Globus pallidus (tissue), 1 donor: ENCODE results near the gene PDE12.

Experiments
- DNase-seq: peaks from one replicate; pipeline ENCODE4 v3.0.0-alpha.2; 2015; ENCODE audit warnings: low spot score

Gene PDE12

DNA sequence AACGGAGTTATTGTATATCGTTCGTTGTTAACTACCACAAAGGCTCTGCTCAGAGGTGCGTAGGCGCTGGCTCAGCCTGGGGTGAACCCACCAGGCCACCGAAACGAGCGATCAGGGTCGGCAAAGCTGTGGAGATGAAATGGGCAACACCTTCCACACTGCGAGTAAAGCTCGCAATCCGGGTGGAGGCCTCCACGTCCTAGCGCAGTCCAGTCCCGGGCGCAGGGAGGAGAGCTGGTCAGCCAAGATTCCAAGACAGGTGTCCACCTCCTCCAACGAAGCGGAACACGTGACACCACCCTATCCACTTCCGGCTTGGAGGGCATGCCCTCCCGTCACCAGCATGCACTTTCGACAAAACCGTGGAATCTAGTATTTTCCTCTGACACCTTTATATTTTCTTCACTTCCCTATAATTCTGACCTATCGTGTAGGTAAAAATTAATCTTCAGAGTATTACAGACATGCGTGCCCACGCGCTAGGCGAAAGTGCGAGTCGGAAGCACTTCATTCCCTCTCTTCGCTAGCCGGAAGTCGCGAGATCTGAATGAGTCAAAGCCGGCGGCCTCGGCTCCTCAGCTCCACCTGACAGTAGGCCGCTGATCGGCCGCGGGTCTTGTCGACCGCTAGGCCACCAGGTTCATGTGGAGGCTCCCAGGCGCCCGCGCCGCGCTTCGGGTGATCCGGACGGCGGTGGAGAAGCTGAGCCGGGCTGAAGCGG lies at the start of gene PDE12:
Gene PDE12 (plus strand): TSS at position 537 of the 721 bp plus-strand sequence. CDS start 106 bp downstream, at position 643.
- peak; percentile 89 for DNase-seq

- DNase-seq, result no peak
Measured at GRCh38 chr3:57512166-57512565, 43.9 kb upstream of the PDE12 start.

- no peak for DNase-seq
Measured at GRCh38 chr3:57518276-57518915, 37.7 kb upstream of the PDE12 start.

DNA sequence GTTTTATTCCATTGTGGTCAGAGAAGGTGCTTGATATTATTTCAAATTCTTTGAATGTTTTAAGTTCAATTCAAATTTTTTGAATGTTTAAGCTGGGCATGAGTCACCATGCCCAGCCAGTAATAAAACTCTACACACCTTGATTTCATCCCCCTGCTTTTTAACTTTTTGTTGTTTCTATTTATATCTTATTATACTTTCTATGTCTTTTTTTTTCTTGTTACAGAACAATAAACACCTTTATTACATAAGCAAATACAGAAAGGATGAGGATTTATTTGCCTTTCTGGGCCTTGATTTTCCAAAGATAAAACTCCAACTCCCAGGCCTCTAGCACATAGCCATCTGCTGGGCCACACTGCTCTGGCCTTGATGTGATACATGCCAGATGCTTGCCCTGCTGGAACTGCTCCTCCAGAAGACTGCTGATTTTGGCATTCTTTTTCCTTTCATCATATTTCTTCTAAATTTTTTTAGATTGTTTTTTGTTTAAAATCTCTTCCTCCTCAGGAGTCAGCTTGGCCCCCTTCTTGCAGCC lies 25.9 kb upstream of the PDE12 start:
- no peak for DNase-seq

GRCh38 chr3:57538465-57538864 lies 17.6 kb upstream of the PDE12 start:
- no peak for DNase-seq

DNA sequence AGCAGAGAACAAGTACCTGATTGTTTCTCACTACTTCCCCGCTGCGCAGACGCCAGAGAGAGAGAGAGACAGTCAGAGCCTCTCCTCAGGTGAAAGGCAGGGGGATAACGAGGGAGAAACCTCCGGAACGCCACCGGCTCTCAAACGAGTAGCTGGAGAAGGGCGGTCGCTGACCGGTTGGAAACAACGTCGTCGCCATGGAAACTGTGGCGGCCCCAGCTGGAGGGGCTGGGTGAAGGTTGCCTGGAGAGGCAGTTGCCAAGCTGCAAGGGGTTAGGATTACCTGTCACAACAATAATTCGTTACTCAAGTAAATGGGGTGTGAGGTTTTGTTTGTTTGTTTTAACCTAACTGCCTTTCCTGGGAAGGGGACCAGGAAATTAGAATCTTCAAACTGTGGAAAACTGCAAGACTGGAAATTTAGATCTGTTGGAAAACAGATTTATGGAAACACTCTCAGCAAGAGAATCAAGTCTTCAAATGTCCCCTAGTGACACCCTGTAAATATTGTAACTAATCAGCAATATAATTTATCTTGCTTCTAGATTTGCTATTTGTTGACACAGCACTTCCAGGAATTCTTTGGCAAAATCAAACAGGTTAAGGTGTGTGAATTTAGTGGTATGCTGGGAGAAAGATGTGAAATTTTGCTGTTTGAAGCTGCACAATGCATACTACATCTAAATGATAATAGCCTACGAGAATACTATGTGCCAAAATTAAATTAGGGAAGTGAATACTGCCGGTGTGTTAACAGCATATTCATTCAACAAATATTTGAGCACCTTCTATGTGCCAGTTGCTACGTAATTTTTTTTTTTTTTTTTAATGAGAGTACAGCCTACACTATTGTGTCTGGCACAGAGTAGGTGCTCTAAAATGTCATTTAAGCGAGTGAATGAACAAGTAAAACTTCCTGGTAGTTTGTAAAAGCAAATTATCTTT lies 11.6 kb upstream of the PDE12 start, which contains the start of gene DNAH12:
Gene DNAH12 (minus strand): TSS at position 164 of the 945 bp plus-strand sequence. CDS start 1,474 bp downstream, outside the sequence.
- DNase-seq, result no peak

- DNase-seq, result peak; percentile 68
Measured at GRCh38 chr3:57545636-57546268, 10.3 kb upstream of the PDE12 start.

GRCh38 chr3:57546616-57547015 lies 9.5 kb upstream of the PDE12 start:
- no peak for DNase-seq

DNA sequence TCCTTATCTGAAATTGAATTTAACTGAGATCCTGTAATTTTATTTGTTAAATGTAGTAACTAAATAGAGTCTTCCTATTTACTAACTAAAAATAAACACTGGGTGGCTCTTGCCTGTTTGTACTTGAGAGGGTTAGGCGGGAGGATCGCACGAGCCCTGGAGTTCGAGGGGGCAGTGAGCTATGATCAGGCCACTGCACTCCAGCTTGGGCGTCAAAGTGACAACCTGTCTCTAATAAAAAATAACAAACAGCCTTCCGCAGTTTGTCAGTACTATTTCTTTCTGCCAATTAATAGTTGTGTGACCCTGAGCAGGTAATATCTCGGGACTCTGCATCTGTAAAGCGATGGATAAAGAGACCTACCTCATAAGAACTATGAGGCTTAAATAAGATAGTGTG lies 768 bp upstream of the PDE12 start:
- DNase-seq, result no peak

GRCh38 chr3:57556459-57557084 lies 498 bp downstream of the PDE12 start:
- no peak for DNase-seq

- DNase-seq, result no peak
Measured at GRCh38 chr3:57557085-57557537, 1.0 kb downstream of the PDE12 start.

- no peak for DNase-seq
Measured at GRCh38 chr3:57559526-57559925, 3.5 kb downstream of the PDE12 start.

DNA sequence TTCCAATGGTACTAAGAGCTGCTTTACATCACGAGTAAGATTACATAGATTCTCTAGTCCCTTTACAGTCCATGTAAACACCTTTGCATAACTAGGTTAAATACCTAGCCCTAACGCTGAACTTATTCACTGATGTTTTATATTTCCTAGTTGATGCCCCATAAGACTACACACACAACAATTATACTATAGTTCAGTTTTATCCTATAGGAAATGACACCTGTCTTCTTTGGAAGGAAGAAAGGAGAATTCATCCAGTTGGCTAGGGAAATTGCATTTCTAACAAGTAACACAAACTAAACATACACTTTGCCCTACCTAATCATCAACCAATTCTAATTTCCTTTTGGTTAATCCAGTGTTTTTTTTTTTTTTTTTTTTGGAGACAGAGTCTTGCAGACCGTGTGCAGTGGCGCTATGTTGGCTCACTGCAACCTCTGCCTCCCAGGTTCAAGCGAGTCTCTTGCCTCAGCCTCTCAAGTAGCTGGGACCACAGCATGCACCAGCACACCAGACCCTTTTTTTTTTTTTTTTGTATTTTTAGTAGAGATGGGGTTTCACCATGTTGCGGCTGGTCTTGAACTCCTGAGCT lies 13.9 kb downstream of the PDE12 start:
- DNase-seq, result no peak

- no peak for DNase-seq
Measured at GRCh38 chr3:57570878-57571277, 14.8 kb downstream of the PDE12 start.

- DNase-seq, result no peak
Measured at GRCh38 chr3:57572096-57572495, 16.0 kb downstream of the PDE12 start.

DNA sequence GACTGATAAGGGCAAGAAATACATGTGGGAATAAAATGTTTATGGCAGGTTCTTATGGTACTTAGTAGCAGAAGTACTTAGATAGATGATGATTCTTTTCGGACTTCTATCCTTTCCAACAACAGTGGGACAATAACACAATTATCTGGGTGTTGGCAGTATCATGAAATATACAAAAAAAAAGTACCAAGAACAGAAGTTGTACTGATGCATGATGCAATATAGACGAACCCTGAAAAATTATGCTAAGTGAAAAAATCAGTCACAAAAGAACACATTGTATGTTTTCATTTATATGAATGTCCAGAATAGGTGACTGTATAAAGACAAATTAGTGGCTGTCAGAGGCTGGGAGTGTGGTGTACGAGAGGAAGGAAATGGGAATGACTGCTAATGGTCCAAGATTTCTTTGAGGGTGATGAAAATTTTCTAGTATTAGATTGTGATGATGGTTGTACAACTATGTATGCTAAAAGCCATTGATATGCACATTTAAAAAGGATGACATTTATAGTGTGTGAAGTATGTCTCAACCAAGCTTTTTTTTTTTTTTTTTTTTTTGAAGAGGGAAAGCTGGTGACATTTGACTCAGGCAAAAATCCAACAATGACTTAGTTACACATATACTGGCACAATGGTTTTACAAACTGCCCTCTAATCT lies 20.0 kb downstream of the PDE12 start:
- peak; percentile 67 for DNase-seq

GRCh38 chr3:57577801-57578200 lies 21.7 kb downstream of the PDE12 start:
- no peak for DNase-seq

GRCh38 chr3:57582474-57583168 lies 26.5 kb downstream of the PDE12 start:
- DNase-seq, result no peak

- DNase-seq, result no peak
Measured at GRCh38 chr3:57583544-57583943, 27.5 kb downstream of the PDE12 start.

DNA sequence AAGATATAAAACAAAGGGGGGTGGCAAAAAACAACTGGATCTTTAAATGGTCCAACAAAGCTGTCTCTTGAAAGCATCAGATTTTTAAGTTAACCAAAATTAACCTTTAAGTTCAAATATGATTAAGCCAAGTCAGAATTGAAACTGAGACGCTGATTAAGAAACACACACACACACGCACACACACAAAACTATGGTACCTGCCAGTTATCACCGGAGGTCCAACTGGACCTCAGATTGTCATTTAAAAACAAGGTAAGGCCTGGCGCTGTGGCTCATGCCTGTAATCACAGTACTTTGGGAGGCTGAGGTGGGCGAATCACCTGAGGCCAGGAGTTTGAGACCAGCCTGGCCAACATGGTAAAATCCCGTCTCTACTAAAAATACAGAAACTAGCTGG lies 30.7 kb downstream of the PDE12 start:
- DNase-seq, result no peak
